Fibroblast of skin of right biceps (primary cell): ENCODE results near the gene CCDC34.
"Not testable (repeated sequence)": the region's sequence is repeated elsewhere in the genome, so short reads cannot be mapped to it uniquely, and the experiment has no call there.

ENCODE experiments used
- DNase-seq: peaks from one replicate; pipeline ENCODE4 v3.0.0-alpha.2; 2013

Gene CCDC34

DNA sequence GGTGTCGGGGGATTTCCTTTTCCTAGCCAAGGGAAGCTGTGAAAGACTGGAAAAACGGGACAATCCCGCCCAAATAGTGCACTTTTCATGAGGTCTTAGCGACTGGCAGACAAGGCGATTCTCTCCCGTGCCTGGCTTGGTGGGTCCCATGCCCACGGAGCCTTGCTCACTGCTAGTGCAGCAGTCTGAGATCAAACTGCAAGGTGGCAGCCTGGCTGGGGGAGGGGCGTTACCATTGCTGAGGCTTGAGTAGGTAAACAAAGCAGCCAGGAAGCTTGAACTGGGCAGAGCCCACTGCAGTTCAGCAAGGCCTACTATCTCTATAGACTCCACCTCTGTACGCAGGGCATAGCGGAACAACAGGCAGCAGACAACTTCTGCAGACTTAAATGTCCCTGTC, 41.7 kb downstream of the CCDC34 start:
- not testable (repeated sequence) for DNase-seq

DNA sequence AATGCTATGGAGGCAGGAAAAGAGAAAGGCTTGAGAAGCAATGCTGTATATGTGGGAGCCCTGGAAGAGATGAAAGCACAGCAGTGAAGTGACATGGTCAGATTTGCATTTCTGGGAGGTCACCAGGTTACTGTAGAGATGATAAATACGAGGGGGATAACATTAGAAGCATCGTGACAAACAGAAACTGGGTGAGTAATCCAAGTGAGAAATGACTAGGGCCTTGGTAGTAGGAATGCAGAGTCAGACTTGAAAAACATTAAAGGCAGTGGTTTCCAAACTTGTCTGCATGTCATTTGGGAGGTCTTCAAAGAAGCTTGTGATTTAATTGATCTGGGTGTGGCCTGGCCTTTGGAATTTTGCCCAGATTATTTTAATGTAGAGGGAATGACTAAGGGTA, 43.9 kb downstream of the CCDC34 start:
- DNase-seq: peak; percentile 94

DNA sequence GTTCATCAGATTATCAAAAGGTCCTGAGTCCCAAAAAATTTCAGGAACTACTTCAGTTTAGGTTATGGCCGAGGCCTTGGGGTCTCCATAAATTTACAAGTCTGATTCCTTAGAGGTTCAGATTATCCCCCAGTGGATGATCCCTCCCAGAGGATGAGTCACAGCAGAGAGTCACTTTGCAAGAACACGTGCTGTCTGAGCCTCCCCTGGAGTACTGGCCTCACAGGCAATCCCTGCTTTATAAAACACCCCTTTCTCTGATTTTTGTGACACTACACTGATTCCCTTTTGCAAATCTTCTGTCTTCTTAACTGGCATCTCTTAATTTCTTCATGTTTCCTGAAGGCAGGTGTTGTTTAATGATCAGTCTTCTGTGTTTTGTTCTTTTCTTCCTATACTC, 45.3 kb downstream of the CCDC34 start:
- DNase-seq: peak; percentile 88

DNA sequence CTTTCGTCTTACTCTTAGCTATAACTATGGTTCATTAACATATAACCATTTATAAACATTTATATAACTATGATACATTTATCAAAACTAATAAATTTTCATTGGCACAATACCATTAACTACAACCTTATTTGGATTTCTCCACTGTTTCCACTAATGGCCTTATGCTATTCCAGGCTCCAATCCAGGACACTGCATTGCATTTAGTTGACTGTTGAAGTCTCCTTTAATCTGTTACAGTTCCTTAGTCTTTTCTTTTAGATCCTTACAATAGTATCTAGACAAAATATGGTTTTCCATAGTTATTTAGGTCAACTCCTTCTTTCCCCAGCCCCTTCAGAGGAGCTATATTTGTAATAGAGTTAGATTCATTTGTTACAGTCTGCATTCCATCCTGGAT, 47.2 kb downstream of the CCDC34 start:
- peak; percentile 72 for DNase-seq

DNA sequence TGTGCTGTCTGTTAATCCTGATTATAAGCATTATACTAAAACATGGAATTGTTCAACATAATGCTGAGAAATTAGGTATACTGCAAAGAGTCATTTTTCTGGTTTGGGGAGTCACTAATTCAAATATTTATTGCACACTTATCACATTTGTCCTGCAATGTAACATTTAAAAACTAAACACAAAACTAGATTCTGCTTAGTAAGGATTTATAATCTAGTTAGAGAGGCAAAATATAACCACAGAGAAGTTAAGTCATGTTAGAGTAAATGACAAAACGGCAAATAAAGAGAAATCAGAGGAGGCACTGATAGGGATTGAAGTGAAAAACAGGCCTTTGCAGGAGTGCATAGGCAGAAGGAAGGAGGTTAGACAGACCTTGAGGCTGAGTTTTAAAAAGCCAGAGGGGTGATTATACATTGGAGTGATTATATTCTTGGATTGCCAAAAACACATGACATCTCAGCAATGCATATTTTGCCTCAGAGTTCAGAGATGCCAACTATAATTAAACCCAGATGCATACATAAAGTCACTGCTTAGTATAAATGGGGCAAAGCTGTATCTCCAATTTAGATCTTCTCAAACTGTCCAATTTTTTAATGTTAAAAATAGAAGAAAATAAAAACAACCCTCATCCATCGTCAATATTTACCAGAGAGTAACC, 49.7 kb downstream of the CCDC34 start:
- DNase-seq: peak; percentile 75

DNA sequence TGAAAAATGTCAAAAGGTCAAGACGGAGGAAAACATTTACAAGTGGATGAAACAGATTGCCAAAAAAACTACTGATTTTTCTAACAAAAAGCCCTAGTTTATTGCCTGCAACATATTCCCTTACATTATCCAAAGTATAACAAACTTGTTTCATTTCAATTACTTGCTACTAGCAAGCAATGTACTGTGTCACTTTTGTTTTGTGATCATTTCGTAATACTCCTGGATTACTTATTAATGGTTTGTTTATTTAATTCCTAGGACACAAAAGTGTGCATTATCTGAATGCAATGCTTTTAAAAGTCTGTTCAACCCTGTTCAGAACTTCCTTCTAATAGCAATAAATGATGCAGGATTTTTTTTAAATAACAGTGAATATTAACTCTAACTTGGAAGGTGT, 50.9 kb downstream of the CCDC34 start:
- DNase-seq: no peak

DNA sequence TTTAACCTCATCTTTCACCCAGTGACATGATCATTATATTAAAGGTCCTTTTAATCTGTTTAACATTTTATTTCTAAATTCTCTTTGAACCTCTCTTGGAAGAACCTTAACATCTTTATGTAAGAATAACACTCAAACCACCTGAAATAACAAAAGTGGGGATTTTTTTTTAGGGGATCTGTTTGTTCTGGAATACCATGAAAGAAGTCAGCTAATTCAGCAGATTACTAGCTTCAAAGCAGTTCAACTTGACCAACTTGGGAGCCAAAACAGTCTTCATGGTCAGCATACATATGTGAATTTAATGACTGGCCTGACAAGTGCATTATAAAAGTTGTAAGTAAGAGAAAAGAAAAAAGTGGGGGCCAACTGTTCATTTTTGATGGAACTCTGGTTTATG, 52.3 kb downstream of the CCDC34 start:
- no peak for DNase-seq

DNA sequence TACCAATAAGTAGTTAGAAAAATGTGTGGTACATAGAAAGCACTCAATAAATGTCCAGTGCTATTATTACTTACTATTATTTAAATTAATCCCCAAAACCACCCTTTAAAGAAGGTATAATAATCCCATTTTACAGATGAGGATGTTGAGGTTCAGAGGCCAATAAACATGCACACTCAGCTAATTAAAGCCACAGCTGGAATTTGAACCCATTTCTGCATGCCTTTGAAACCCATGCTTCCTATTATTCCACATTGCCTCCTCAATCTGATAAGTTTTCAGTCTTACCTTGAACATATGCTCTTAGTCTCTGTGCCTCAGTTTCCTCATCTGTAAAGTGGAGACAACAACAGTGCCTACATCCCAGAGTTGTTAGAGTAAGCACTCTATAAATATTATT, 52.8 kb downstream of the CCDC34 start:
- DNase-seq: no peak

DNA sequence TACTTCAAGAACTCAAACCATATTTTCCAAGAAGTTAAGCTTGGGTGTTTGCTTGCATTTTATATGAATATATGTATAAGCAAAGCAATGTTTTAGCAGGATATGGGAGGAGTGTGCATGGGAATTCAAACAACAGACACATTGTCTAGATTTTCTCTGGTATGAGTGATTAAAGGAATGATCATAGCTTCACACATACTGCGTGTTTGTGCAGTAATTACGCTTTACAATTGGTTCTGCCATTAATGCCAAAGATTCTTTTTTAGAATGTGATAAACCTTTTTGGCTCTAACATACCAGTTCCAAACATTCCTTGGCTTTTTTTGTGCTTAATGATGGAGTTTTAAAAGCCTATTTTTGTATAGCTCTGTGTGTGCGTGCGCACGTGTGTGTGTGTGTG, 54.0 kb downstream of the CCDC34 start:
- peak; percentile 93 for DNase-seq

DNA sequence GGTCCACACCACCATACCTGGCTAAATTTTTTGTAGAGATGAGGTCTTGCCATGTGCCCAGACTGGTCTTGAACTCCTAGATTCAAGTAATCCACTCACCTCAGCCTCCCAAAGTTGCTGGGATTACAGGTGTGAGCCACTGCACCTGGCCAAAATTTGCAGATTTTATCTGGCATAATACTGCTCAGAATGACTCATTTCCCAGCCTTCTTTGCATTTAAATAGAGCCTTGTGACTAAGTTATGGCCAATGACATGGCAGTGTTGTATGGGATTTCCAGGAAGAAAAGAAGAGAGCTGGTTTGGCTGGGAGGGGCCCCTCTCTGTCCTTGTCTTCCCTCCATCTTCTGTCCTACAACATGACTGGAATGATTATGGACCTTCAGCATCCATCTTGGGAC, 55.8 kb downstream of the CCDC34 start:
- DNase-seq: no peak

DNA sequence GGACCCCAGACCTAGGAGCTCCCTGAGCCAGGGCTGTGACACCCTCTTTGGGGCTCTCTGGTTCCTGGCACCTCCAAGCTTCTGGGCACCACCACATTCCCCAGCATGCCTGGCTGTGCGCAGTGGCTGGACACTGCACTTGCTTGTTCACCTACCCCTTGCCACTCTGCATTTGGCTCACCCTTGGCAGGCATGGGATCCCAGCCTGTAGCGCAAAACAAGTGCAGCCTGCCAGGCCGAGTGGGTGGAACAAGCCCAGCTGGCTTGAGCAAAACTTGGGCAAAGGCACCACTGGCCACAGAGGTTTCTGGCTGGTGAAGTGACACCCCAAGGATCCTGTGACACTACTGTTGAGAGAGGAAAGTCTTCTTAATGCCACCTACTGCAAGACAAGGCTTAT, 57.3 kb downstream of the CCDC34 start:
- no peak for DNase-seq

DNA sequence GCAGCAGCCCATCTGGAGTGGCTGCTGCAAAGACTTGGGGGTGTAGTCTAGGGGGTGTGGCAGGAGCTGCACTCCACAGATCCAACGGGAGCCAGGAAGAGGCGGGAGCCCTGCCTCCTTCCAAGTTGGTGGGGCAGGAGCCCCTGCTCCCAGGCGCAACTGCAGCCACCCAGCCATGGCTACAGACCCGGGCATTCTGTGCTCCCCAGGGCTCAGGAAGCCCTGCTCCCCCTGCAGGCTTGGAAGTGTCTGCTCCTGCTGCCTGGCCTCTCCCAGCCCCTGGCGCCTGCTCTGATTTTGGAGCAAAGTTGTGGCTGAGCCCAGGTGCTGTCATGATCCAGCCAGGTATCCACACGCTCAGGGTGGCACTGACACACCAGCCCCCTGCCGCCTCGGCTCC, 58.5 kb downstream of the CCDC34 start:
- DNase-seq: no peak

DNA sequence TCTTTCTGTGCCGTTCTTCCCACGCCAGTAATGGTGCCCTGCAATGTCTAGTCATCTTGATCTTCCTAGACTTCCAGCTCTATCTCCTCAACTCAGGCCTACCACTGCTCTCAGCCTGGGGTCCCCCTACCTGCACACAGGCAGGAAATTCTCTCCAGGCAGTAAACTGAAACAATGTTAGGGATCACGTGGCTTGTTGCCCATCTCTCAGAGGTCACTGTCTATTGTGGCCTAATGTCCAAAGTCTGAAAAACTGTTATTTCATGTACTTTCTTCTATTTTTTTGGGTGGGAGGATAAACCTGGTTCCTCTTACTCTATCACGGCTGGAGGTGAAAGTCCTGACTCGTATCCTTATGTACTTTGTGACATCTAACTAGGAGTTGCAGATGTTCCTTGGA, 59.1 kb downstream of the CCDC34 start:
- DNase-seq: no peak

DNA sequence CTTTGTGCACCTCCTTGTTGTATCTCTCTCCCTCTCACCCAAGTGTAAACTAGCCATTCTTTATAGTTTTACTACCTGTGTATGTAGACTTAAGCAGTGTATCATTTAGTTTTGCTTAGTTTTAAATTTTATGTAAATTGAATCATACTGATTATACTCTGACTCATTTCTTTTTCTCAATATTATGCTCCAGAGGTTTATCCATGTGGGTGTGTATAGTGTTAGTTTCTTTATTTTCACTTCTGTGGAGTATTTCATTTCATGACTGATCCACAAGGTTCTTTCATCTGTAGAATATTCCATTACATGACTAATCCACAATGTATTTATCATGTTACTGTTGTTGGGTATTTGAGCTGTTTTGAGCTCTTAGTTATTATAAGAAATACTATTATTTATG, 62.0 kb downstream of the CCDC34 start:
- peak; percentile 58 for DNase-seq

DNA sequence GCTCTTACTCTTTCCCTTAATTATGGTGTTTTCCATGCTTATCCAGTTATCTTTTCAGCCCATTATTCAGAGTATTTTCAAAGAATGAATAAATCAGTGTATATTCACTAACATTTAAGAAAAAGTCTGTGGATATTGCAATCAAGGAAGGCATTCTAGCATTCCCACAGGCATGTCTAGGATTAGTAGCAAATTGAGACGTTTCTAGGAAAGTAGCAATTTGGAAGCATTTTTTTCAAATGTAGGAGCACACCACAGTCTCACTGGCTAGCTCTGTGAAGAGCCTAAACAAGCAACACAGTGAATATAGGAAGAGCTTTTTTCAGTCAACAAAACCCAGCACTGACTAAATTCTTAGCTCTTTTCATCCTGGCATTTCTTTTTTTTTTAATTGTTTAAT, 65.4 kb downstream of the CCDC34 start:
- peak; percentile 50 for DNase-seq

DNA sequence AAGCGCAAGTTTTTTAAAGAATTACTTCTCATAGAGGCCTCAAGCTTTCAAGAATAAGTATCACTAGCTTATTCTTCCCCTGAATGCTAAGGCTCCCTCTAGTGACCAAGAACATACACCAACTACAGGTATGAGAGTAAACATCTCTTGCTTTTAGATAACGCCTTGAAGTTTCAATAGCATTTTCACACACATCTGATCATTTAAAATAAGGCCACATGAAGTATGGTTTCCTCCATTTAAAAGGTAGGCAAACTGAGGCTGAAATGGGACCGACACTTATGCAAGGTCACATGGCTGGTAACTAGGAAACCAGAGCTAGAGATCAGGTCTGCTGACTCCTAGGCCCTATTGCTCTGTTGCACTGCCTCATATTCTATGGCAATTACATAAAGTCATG, 66.5 kb downstream of the CCDC34 start:
- peak; percentile 77 for DNase-seq

DNA sequence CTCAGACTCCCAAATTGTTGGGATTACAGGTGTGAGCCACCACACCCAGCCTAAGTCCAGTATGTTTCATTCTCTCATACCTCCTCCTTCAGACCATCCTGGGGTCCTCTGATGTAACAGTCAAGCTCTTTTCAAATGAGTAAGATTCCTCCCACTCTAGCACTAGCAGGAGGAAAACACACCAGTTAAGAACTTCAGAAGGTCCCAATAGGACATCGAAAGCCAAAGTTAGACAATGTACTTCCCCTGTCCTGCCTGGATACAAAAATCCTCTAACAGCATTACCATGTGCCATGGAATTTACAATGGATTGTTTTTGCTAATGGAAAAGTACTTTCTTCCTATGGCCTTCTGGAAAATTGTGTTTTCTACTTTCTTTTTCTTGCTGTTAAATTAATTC, 67.1 kb downstream of the CCDC34 start:
- DNase-seq: no peak

DNA sequence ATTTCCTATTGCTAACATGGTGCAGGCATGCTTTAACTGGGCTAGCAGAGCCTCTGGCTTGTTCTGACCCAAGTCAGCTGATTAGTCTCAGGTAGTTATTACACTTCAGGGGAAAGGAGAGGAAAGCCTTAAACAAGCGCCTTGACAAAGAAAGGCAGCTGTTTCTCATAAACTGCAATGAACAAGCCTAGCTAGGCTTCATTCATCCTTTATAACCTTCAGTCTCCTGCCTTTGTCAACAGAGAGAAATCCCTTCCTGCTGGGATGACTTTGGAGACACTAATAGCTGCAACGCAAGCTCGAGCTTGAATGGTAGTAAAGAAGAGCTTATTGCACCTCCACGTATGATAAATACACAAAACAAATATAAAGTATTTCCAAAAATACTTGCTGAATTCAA, 68.4 kb downstream of the CCDC34 start:
- no peak for DNase-seq

DNA sequence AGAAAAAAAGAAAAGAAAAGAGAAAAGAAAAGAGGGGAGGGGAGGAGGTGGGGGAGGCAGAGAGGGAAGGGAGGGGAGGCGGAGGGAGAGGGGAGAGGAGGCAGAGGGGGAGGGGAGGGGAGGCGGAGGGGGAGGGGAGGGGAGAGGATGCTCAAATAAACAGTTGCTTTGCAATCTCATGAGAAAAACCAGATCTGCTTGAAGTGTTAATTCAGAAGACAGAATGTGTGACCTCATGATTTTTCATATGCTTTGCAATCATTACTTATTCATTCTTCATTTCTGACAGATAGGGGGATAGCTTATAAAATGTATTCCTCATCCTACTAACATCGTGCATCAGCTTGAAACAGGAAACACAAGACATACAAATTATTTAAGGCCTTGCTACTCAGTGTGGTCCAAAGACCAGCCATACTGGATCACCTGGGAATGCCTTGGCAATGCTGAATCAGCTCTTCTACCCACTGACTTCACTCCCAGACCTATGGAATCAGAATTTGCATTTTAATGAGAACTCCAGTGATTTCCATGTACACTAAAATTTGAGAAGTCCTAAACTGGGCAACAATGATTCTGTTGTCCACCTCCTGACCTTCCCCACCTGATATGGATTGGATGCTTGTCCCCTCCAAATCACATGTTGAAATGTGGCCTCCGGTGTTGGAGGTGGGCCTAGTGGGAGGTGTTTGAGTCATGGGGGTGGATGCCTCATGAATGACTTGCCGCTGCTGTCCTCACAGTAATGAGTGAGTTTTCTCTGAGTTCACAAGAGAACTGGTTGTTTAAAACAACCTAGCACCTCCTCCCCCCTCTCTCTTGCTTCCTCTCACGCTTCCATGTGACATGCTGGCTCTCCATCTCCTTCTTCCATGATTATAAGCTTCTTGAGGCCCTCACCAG, 69.2 kb downstream of the CCDC34 start:
- peak; percentile 93 for DNase-seq

DNA sequence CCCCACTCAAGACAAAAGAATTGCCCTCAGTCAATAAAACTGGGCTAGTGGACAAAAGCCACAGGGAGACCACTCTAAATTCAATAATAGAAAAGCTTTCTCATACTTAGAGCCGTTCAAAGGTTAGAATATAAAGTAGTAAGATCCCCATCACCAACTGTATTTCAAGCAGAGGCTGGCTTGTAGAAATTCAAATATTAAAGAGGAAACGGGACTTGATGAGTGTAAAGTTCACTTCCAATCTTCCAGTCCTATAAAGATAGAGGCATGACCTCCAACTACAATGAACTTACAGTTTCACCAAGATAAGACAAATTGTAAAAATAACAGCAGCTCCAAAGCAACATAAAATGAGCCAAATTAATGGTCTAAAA, 70.4 kb downstream of the CCDC34 start:
- no peak for DNase-seq

DNA sequence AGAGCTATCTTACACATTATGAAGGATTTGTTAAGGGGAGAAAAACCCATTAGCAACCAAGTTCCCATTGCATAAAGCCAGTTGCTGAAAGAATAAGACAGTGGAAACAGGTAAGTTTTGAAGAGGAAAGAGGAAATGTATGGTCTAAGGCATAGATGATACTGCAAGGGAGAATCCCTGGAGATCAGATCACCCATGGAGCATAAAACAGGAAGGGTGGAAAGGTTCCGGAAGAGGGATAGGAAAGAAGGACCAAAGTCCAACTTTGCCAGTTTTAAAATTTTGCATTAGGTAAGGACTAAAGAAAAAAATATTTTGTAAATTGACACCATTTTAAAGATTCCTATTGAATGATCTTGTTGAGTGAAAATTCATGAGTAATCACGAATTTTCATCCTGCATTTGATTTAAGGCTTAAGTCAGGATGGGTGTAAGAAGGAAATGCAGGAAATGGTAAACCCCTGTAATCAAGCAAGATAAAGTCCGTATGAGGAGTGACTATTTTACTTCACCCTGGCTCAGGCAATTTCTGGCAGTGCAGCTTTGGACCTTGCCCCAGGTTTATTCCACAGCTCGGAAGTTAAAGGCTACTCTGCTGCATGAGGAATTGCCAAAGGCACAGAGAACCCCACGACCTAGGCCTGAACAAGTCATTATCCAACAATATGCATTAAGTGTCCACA, 70.9 kb downstream of the CCDC34 start:
- peak; percentile 84 for DNase-seq

DNA sequence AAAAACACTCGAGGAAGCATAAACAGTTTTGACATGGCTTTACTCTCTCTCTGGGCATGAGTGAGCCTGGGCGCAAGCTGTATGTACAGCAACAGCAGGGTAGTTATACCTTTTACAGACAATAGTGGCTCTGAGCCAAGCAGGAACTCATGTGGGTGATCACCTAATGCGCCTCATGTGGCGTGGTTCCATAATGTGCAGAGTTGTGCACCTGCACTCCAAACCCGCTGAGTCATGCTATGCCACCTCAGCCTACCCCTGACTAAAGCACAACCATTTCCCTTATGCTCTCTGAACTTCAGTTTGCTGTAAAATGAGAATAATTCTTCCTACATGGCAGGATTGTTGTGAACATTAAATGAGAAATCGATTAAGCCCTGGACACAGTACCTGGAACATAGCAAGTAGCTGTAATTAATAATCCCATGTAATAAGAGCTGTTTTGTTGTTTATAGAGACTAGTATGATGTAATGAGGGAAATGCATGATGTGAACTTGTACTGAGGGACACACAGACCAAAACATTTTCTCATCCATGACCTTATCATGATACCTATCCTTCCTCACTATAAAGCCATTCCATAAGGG, 71.6 kb downstream of the CCDC34 start:
- peak; percentile 41 for DNase-seq

DNA sequence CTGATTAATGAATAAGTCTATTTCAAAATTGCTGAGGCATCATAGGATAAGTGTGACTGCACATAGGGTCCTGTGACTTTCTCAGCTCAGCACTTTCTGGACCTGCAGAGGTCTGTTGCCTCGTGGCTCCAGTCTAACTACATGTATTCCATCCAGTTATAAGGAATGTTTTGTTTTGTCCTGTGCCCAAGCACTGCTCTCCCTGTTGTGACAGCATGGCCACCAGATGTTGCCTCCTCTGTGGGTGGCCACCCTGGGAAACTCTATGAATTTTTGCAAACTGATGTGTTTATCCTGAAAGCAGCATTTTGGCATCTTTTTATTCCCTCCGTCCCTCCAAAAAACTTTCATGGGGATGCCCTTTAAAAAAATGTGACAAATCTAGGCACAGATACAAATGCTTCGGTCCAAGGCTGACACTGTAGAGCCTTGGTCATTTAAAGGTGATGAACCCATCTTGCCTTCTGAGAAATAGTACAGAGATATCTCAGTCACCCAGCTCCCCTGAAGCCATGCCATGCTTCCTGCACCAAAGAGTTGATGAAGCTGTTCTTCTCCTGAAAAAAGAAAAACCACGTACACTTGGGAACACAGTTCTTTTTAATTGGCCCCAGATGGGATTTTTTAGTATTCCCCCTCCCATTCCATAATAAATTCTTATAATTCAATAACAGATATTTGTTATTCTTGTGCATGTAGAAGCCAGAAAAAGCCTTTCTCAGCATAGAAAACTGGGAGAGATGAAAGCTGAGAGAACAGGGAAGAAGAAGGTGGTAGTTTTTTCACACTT, 72.6 kb downstream of the CCDC34 start:
- DNase-seq: peak; percentile 76
